ENCODE results near the gene PODN.

PODN gene

DNA sequence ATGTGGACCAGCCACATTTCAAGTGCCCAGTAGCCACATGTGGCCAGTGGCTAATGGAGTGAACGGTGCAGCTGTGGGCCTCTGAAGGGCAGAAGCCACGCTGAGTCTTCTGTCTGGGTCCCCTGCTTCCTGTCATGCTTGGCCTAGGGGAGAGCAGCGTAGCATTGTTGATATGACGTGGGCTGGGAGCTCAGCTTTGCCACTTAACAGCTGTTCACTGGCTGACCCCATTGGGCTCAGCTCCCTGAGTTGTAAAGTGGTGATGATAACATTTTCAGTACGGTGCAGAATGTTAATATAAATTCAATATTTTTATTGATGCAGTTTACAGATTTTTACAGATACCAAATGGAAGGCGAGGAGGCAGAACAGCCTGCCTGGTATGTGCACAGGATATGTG is 4.5 kb downstream of the PODN start:
- H2AFZ ChIP-seq (ENCODE audit: low read length) = no peak overlapping the region
- no peak overlapping the region for H3K27ac ChIP-seq (ENCODE audit: low read depth, low read length, poor library complexity, severe bottlenecking)
- no peaks in the 10 kb centered on the region for H3K79me2 ChIP-seq (ENCODE audit: insufficient read depth, low read length)
- H3K9me3 ChIP-seq (ENCODE audit: low read length) = no peaks in the 10 kb centered on the region
- H3K9ac ChIP-seq (ENCODE audit: low read length) = no peak overlapping the region
- H3K4me1 ChIP-seq (ENCODE audit: insufficient read depth, low read length, severe bottlenecking) = no peaks in the 10 kb centered on the region
- no peaks in the 10 kb centered on the region for H3F3A ChIP-seq (ENCODE audit: insufficient read depth, low read length)
- H3K27me3 ChIP-seq (ENCODE audit: insufficient read depth, low read length) = 0 out of 2 replicates have a peak, but pooled peaks cover 5% of the 10 kb centered on the region
- no peaks in the 10 kb centered on the region for H3K36me3 ChIP-seq (ENCODE audit: insufficient read depth, low read length)
- no peak overlapping the region for H3K4me2 ChIP-seq (ENCODE audit: low read length)
- H3K4me3 ChIP-seq (ENCODE audit: low read depth, low read length, poor library complexity, severe bottlenecking) = no peak overlapping the region
- TF ChIP-seq, protein P1, sequence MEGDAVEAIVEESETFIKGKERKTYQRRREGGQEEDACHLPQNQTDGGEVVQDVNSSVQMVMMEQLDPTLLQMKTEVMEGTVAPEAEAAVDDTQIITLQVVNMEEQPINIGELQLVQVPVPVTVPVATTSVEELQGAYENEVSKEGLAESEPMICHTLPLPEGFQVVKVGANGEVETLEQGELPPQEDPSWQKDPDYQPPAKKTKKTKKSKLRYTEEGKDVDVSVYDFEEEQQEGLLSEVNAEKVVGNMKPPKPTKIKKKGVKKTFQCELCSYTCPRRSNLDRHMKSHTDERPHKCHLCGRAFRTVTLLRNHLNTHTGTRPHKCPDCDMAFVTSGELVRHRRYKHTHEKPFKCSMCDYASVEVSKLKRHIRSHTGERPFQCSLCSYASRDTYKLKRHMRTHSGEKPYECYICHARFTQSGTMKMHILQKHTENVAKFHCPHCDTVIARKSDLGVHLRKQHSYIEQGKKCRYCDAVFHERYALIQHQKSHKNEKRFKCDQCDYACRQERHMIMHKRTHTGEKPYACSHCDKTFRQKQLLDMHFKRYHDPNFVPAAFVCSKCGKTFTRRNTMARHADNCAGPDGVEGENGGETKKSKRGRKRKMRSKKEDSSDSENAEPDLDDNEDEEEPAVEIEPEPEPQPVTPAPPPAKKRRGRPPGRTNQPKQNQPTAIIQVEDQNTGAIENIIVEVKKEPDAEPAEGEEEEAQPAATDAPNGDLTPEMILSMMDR (IDR thresholded peaks at IDR 0.05; ENCODE audit: low read length) = no peak
- TF ChIP-seq EZH2 (IDR thresholded peaks at IDR 0.05; ENCODE audit: borderline replicate concordance, low read length) = no peak
- no peaks in the 10 kb centered on the region for H3K9me2 ChIP-seq (ENCODE audit: low read depth, low read length)
- H4K20me1 ChIP-seq (ENCODE audit: insufficient read depth, low read length) = no peaks in the 10 kb centered on the region

DNA sequence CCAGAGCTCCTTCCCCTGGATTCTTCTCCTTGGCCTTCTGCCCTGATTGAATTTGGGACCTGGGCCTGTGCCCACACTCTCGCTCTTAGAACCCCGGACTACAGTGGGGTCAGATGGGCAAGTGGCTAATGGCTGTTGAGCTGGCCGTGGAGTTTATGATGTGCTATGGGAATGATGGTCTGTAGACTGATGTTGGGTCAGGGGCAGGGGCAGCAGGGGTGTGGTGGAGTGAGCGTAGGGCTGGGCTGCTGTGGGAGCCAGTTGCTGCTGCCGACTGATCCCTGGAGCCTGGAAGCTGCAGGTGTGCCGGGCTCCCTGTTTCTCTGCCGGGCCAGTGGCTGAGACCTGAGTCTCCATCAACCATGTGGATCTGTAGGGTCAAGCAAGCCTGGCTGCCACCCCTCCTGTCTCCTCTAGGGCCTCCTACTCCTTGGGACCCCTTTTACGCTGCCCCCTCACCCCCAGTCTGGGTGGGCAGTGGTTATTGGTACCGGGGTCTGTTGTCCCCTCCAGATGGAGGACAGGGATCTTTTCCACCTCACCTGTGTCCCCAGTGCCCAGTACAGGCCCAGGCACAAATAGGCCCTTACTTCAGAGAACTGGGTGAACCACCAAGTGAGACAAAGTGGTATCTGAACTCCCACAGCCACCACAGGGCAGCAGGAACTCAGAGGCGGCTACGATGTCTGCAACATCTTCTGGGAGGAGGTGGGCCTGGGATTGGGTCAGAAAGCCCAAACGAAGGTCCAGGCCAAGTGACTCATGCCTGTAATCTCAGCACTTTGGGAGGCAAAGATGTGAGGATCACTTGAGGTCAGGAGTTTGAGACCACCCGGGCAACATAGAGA is 5.1 kb downstream of the PODN start:
- Histone ChIP-seq H3K27me3 (ENCODE audit: insufficient read depth, low read length) (0 out of 2 replicates have a peak, but pooled peaks cover 5% of the 10 kb centered on the region), H3K4me1 (ENCODE audit: insufficient read depth, low read length, severe bottlenecking) (no peaks in the 10 kb centered on the region), H4K20me1 (ENCODE audit: insufficient read depth, low read length) (no peaks in the 10 kb centered on the region), H3K9me3 (ENCODE audit: low read length) (no peaks in the 10 kb centered on the region), H3K79me2 (ENCODE audit: insufficient read depth, low read length) (no peaks in the 10 kb centered on the region), H3K9ac (ENCODE audit: low read length) (no peak overlapping the region), H3K27ac (ENCODE audit: low read depth, low read length, poor library complexity, severe bottlenecking) (no peak overlapping the region), H3K36me3 (ENCODE audit: insufficient read depth, low read length) (no peaks in the 10 kb centered on the region), H3F3A (ENCODE audit: insufficient read depth, low read length) (no peaks in the 10 kb centered on the region), H3K4me3 (ENCODE audit: low read depth, low read length, poor library complexity, severe bottlenecking) (no peak overlapping the region), H2AFZ (ENCODE audit: low read length) (no peak overlapping the region), H3K4me2 (ENCODE audit: low read length) (no peak overlapping the region), H3K9me2 (ENCODE audit: low read depth, low read length) (no peaks in the 10 kb centered on the region)
- TF ChIP-seq EZH2 (IDR thresholded peaks at IDR 0.05; ENCODE audit: borderline replicate concordance, low read length) = no peak
- TF ChIP-seq, protein P1 (IDR thresholded peaks at IDR 0.05; ENCODE audit: low read length) = no peak

GRCh38 chr1:53067886-53068285 is 5.9 kb downstream of the PODN start:
- Histone ChIP-seq H3K27me3 (ENCODE audit: insufficient read depth, low read length) (0 out of 2 replicates have a peak, but pooled peaks cover 5% of the 10 kb centered on the region), H3K36me3 (ENCODE audit: insufficient read depth, low read length) (no peaks in the 10 kb centered on the region), H3F3A (ENCODE audit: insufficient read depth, low read length) (no peaks in the 10 kb centered on the region), H4K20me1 (ENCODE audit: insufficient read depth, low read length) (no peaks in the 10 kb centered on the region), H3K9me2 (ENCODE audit: low read depth, low read length) (no peaks in the 10 kb centered on the region), H3K27ac (ENCODE audit: low read depth, low read length, poor library complexity, severe bottlenecking) (no peak overlapping the region), H3K9ac (ENCODE audit: low read length) (no peak overlapping the region), H3K79me2 (ENCODE audit: insufficient read depth, low read length) (no peaks in the 10 kb centered on the region), H3K4me3 (ENCODE audit: low read depth, low read length, poor library complexity, severe bottlenecking) (no peak overlapping the region), H2AFZ (ENCODE audit: low read length) (no peak overlapping the region), H3K4me1 (ENCODE audit: insufficient read depth, low read length, severe bottlenecking) (no peaks in the 10 kb centered on the region), H3K9me3 (ENCODE audit: low read length) (no peaks in the 10 kb centered on the region), H3K4me2 (ENCODE audit: low read length) (no peak overlapping the region)
- TF ChIP-seq, protein P1 (IDR thresholded peaks at IDR 0.05; ENCODE audit: low read length) = no peak
- no peak for TF ChIP-seq EZH2 (IDR thresholded peaks at IDR 0.05; ENCODE audit: borderline replicate concordance, low read length)

All from OCI-LY1 (cell line).